ENCODE measurements around the gene TMTC2. TPM values are rescaled to one million over a fixed set of nuclear protein-coding genes. Genes with fewer than 3 reads are reported as not detected.

Gene TMTC2
- total RNA-seq, 5 donors from 2014 or later (not counting 1 experiment from before 2014, with no cell fraction given) = 3.6 to 5.4 (median 4.4) TPM

DNA sequence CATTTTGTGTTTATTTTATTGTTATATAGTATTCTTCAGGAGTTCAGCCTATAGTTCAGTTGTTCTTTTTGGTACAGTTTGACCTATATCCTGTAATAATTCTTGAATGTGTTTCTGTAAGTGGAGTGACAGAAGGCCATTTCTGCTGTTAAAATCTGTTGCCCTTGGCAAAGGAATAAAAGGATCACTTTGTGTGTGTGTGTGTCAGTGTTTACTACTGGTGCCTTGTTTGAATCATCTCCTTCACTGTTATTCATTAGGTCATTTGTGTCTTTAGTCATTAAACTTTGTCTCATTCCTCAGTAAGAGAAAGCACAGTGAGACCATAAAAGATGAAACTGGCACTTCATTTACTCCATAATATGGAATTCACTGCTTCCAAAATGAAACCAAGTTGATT, 130.7 kb downstream of the TMTC2 start:
- H3K4me1 Mint-ChIP-seq = no peaks in the 10 kb centered on the region
- ATAC-seq (replicated peaks in 1 of 4) (no peak), DNase-seq (no peak)
- Histone ChIP-seq H3K27ac (ENCODE audit: low read length) (no peak overlapping the region), H3K9me3 (no peaks in the 10 kb centered on the region), H3K36me3 (ENCODE audit: control insufficient read depth in 2 of 2, extremely low read depth in 1 of 2, insufficient read depth in 1 of 2, low read length in 1 of 2) (no peaks in the 10 kb centered on the region), H3K4me3 (ENCODE audit: control insufficient read depth in 1 of 2, extremely low read depth in 1 of 2, low read length in 1 of 2) (no peak overlapping the region), H3K4me1 (ENCODE audit: control insufficient read depth in 1 of 2, extremely low read depth in 1 of 2, insufficient read depth in 2 of 2, low read length in 2 of 2) (no peaks in the 10 kb centered on the region), H3K27me3 (replicated peaks in 1 of 2; ENCODE audit: control insufficient read depth in 2 of 2, extremely low read depth in 1 of 2, insufficient read depth in 2 of 2, low read length in 1 of 2) (no peaks in the 10 kb centered on the region)
- peaks cover 0 to 6% (median 0%) of the 10 kb centered on the region in 3 donors for H3K9me3 Mint-ChIP-seq
- no peaks in the 10 kb centered on the region for H3K27me3 Mint-ChIP-seq
- H3K36me3 Mint-ChIP-seq = peaks cover 17% of the 10 kb centered on the region
- H3K4me3 Mint-ChIP-seq = no peak overlapping the region
- ChIA-PET POLR2A (no interaction called here), CTCF (no interaction called here)
- H3K27ac Mint-ChIP-seq = no peak overlapping the region

DNA sequence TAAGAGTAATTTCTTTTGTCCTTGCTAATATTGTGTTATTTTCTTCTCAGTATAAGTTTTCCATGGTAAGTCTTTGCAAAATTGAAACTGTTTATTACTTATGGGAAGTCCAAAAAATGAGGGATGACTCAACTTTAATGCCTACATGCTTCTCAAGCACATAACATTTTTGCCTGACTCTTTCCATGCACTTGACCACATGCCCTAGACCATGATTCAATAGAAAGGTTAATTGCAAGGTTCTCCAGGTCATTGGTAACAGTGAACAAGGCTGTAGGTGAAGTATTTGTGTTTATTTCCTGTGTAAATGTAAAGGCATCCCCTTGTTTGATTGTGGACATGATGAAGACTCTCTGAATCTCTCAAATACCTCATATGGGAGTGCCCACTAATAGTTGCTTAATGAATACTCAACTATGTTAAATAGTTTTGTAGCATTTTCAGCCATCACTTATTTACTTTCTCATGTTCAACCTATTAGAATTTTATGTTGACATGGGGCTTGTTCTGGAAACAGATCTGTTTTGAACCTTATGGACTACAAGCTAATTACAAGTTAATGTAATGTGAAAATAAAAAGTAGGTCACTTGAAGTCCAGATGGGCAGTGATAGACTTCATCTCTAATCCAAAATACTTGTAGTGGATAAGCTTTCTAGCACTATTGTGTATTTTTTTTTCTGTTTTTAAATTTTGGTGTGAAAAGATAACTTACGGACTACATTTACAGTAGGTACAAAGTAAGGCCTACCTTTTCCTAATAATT, 131.7 kb downstream of the TMTC2 start:
- Mint-ChIP-seq H3K27me3 (no peaks in the 10 kb centered on the region), H3K9me3 (peaks cover 0 to 6% (median 0%) of the 10 kb centered on the region in 3 donors), H3K4me1 (no peaks in the 10 kb centered on the region), H3K27ac (no peak overlapping the region), H3K4me3 (no peak overlapping the region), H3K36me3 (peaks cover 17% of the 10 kb centered on the region)
- Histone ChIP-seq H3K4me3 (ENCODE audit: control insufficient read depth in 1 of 2, extremely low read depth in 1 of 2, low read length in 1 of 2) (no peak overlapping the region), H3K27ac (ENCODE audit: low read length) (no peak overlapping the region), H3K27me3 (replicated peaks in 1 of 2; ENCODE audit: control insufficient read depth in 2 of 2, extremely low read depth in 1 of 2, insufficient read depth in 2 of 2, low read length in 1 of 2) (no peaks in the 10 kb centered on the region), H3K4me1 (ENCODE audit: control insufficient read depth in 1 of 2, extremely low read depth in 1 of 2, insufficient read depth in 2 of 2, low read length in 2 of 2) (no peaks in the 10 kb centered on the region), H3K9me3 (no peaks in the 10 kb centered on the region), H3K36me3 (ENCODE audit: control insufficient read depth in 2 of 2, extremely low read depth in 1 of 2, insufficient read depth in 1 of 2, low read length in 1 of 2) (no peaks in the 10 kb centered on the region)
- DNase-seq (no peak), ATAC-seq (replicated peaks in 1 of 4) (no peak)
- POLR2A ChIA-PET = no interaction called here
- CTCF ChIA-PET = no interaction called here
- WGBS (ENCODE audit: insufficient coverage) = no CpG with 5 or more reads among the region's 1 CpG

DNA sequence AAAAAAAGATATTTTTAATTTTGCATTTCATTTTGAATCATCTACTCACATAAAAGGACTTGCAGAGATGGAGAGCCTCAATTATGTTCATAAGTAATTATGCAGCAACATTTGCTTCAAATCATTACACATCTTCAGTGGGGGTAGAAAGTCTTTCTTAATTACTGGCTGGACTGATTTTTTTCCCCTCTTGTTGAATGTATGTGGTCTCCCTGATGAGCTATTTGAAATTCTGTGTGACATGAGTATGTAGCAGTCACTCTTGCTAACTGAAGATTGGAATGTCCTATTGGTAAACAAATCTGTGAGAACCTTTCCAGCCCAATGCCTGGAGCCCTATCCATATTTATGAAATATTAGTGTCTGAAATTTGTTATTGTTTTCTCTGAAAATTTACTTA, 139.8 kb downstream of the TMTC2 start:
- H3K27ac ChIP-seq (ENCODE audit: low read length) = no peak overlapping the region
- no peaks in the 10 kb centered on the region for H3K4me1 ChIP-seq (ENCODE audit: control insufficient read depth in 1 of 2, extremely low read depth in 1 of 2, insufficient read depth in 2 of 2, low read length in 2 of 2)
- Mint-ChIP-seq H3K36me3 (no peaks in the 10 kb centered on the region), H3K27ac (no peak overlapping the region), H3K27me3 (no peaks in the 10 kb centered on the region), H3K9me3 (no peaks in the 10 kb centered on the region), H3K4me3 (no peak overlapping the region), H3K4me1 (no peaks in the 10 kb centered on the region)
- ChIA-PET CTCF (no interaction called here), POLR2A (no interaction called here)
- H3K9me3 ChIP-seq = no peaks in the 10 kb centered on the region
- no peaks in the 10 kb centered on the region for H3K36me3 ChIP-seq (ENCODE audit: control insufficient read depth in 2 of 2, extremely low read depth in 1 of 2, insufficient read depth in 1 of 2, low read length in 1 of 2)
- no peak for ATAC-seq (replicated peaks in 1 of 4)
- DNase-seq = no peak
- H3K4me3 ChIP-seq (ENCODE audit: control insufficient read depth in 1 of 2, extremely low read depth in 1 of 2, low read length in 1 of 2) = no peak overlapping the region
- H3K27me3 ChIP-seq (replicated peaks in 1 of 2; ENCODE audit: control insufficient read depth in 2 of 2, extremely low read depth in 1 of 2, insufficient read depth in 2 of 2, low read length in 1 of 2) = no peaks in the 10 kb centered on the region

DNA sequence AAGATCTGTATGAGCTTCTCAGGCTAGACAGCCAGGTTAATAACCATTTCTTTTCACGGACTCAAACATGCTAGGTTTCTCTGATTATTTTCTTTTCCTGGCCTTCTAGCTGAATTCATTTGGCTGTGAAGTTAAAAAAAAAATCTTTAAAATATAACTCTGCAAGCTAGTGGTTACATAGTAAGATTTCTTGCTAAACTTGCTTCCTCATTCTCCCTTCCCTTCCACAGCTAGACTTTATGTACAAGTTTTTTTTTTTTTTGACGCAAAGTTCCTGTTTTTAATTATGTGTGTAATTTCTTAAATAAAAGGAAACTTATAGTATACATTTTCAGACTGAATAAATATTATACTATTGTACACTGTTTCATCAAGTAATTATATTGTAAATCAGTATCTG, 145.4 kb downstream of the TMTC2 start:
- H3K36me3 Mint-ChIP-seq = no peaks in the 10 kb centered on the region
- H3K27me3 Mint-ChIP-seq = no peaks in the 10 kb centered on the region
- DNase-seq (no peak), ATAC-seq (replicated peaks in 1 of 4) (no peak)
- H3K4me3 Mint-ChIP-seq = no peak overlapping the region
- no peaks in the 10 kb centered on the region for H3K36me3 ChIP-seq (ENCODE audit: control insufficient read depth in 2 of 2, extremely low read depth in 1 of 2, insufficient read depth in 1 of 2, low read length in 1 of 2)
- H3K27ac ChIP-seq (ENCODE audit: low read length) = no peak overlapping the region
- H3K27me3 ChIP-seq (replicated peaks in 1 of 2; ENCODE audit: control insufficient read depth in 2 of 2, extremely low read depth in 1 of 2, insufficient read depth in 2 of 2, low read length in 1 of 2) = no peaks in the 10 kb centered on the region
- H3K9me3 Mint-ChIP-seq = no peaks in the 10 kb centered on the region
- H3K9me3 ChIP-seq = no peaks in the 10 kb centered on the region
- H3K27ac Mint-ChIP-seq = no peak overlapping the region
- no peaks in the 10 kb centered on the region for H3K4me1 ChIP-seq (ENCODE audit: control insufficient read depth in 1 of 2, extremely low read depth in 1 of 2, insufficient read depth in 2 of 2, low read length in 2 of 2)
- CTCF ChIA-PET = no interaction called here
- no peaks in the 10 kb centered on the region for H3K4me1 Mint-ChIP-seq
- POLR2A ChIA-PET = no interaction called here
- no peak overlapping the region for H3K4me3 ChIP-seq (ENCODE audit: control insufficient read depth in 1 of 2, extremely low read depth in 1 of 2, low read length in 1 of 2)
- WGBS (ENCODE audit: insufficient coverage) = no CpG with 5 or more reads among the region's 2 CpGs

DNA sequence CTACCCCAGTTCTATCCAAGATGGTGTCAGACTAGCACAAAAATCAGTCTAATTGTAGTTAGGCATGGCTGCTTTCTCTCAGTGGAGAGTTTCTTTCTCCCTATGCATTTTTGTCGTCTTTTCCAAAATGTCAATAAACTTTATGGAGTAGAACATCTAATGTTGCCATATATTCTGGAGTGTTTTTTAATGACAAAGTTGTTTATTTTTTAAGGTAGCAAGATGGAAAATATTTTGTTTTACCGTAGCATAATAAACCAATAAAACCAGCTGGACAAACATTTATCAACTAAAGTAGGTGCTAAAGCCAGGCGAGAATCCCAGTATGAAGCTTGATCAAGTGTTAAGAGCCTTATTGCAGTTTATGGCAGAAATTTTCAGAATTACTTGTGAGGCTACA, 146.3 kb downstream of the TMTC2 start:
- Mint-ChIP-seq H3K27me3 (no peaks in the 10 kb centered on the region), H3K36me3 (no peaks in the 10 kb centered on the region), H3K4me1 (no peaks in the 10 kb centered on the region), H3K9me3 (no peaks in the 10 kb centered on the region), H3K27ac (no peak overlapping the region), H3K4me3 (no peak overlapping the region)
- ChIA-PET POLR2A (no interaction called here), CTCF (no interaction called here)
- no peaks in the 10 kb centered on the region for H3K4me1 ChIP-seq (ENCODE audit: control insufficient read depth in 1 of 2, extremely low read depth in 1 of 2, insufficient read depth in 2 of 2, low read length in 2 of 2)
- H3K27ac ChIP-seq (ENCODE audit: low read length) = no peak overlapping the region
- DNase-seq = no peak
- 100% methylated on average over 1 of the region's 3 CpGs for WGBS (ENCODE audit: insufficient coverage)
- H3K36me3 ChIP-seq (ENCODE audit: control insufficient read depth in 2 of 2, extremely low read depth in 1 of 2, insufficient read depth in 1 of 2, low read length in 1 of 2) = no peaks in the 10 kb centered on the region
- no peaks in the 10 kb centered on the region for H3K27me3 ChIP-seq (replicated peaks in 1 of 2; ENCODE audit: control insufficient read depth in 2 of 2, extremely low read depth in 1 of 2, insufficient read depth in 2 of 2, low read length in 1 of 2)
- no peak overlapping the region for H3K4me3 ChIP-seq (ENCODE audit: control insufficient read depth in 1 of 2, extremely low read depth in 1 of 2, low read length in 1 of 2)
- H3K9me3 ChIP-seq = no peaks in the 10 kb centered on the region
- ATAC-seq (replicated peaks in 1 of 4) = no peak

DNA sequence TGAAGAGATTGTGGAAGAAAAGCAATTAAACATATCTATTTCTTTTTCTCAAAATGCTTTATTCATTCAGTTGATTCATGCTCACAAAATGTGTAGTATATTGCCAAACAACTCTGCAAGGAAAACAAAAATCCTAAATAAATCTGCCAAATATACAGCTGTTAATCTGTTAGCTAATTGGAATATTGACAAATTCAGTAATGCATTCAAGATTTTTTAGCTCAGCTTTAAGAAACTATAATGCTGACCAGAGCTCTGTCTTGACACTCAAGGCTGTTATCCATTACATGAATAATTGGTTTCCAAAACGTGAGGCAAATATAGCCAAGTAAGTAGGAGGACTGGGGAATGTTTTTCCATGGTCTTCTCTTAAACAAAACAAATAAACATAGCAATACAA, 146.8 kb downstream of the TMTC2 start:
- CTCF ChIA-PET = no interaction called here
- no peak overlapping the region for H3K27ac Mint-ChIP-seq

DNA sequence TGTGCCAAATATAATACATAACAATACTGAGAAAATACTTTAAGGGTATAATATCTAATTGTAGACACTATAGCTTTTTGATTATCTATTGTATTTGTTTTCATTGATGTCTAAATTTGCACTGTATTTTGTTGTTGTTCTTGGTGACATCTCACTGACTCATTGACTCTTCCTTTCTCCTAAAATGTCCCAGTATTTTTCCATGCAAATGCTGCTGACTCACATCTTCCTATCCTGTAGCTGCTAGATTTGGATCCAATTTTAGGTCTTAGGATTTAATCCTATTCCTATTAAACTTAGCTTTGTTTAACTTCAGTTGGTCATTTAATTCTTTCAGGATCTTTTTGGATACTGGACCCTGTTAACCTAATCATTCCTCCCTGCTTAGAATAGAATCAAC, 148.5 kb downstream of the TMTC2 start:
- no peak overlapping the region for H3K4me3 ChIP-seq (ENCODE audit: control insufficient read depth in 1 of 2, extremely low read depth in 1 of 2, low read length in 1 of 2)
- no peak overlapping the region for H3K27ac ChIP-seq (ENCODE audit: low read length)
- no peaks in the 10 kb centered on the region for H3K27me3 Mint-ChIP-seq
- H3K36me3 ChIP-seq (ENCODE audit: control insufficient read depth in 2 of 2, extremely low read depth in 1 of 2, insufficient read depth in 1 of 2, low read length in 1 of 2) = no peaks in the 10 kb centered on the region
- no peak overlapping the region for H3K4me3 Mint-ChIP-seq
- H3K4me1 Mint-ChIP-seq = no peaks in the 10 kb centered on the region
- ATAC-seq (replicated peaks in 1 of 4) (no peak), DNase-seq (no peak)
- no peaks in the 10 kb centered on the region for H3K9me3 ChIP-seq
- no peaks in the 10 kb centered on the region for H3K4me1 ChIP-seq (ENCODE audit: control insufficient read depth in 1 of 2, extremely low read depth in 1 of 2, insufficient read depth in 2 of 2, low read length in 2 of 2)
- H3K36me3 Mint-ChIP-seq = no peaks in the 10 kb centered on the region
- CTCF ChIA-PET = interaction anchor here in 1 of 2 donors (1.1 kb wide), 1 partner anchor 8 kb away, joined by 3 read pairs; no protein-coding TSS in a partner anchor
- POLR2A ChIA-PET = no interaction called here
- no peaks in the 10 kb centered on the region for H3K9me3 Mint-ChIP-seq
- H3K27me3 ChIP-seq (replicated peaks in 1 of 2; ENCODE audit: control insufficient read depth in 2 of 2, extremely low read depth in 1 of 2, insufficient read depth in 2 of 2, low read length in 1 of 2) = no peaks in the 10 kb centered on the region
- H3K27ac Mint-ChIP-seq = no peak overlapping the region

More for the DNA sequence above, 146.8 kb downstream of the TMTC2 start:
- Histone ChIP-seq H3K27me3 (replicated peaks in 1 of 2; ENCODE audit: control insufficient read depth in 2 of 2, extremely low read depth in 1 of 2, insufficient read depth in 2 of 2, low read length in 1 of 2) (no peaks in the 10 kb centered on the region), H3K9me3 (no peaks in the 10 kb centered on the region), H3K27ac (ENCODE audit: low read length) (no peak overlapping the region), H3K36me3 (ENCODE audit: control insufficient read depth in 2 of 2, extremely low read depth in 1 of 2, insufficient read depth in 1 of 2, low read length in 1 of 2) (no peaks in the 10 kb centered on the region), H3K4me3 (ENCODE audit: control insufficient read depth in 1 of 2, extremely low read depth in 1 of 2, low read length in 1 of 2) (no peak overlapping the region), H3K4me1 (ENCODE audit: control insufficient read depth in 1 of 2, extremely low read depth in 1 of 2, insufficient read depth in 2 of 2, low read length in 2 of 2) (no peaks in the 10 kb centered on the region)
- ATAC-seq (replicated peaks in 1 of 4) (no peak), DNase-seq (no peak)
- Mint-ChIP-seq H3K9me3 (no peaks in the 10 kb centered on the region), H3K4me1 (no peaks in the 10 kb centered on the region), H3K27me3 (no peaks in the 10 kb centered on the region), H3K36me3 (no peaks in the 10 kb centered on the region), H3K4me3 (no peak overlapping the region)
- POLR2A ChIA-PET = no interaction called here
- no CpG with 5 or more reads among the region's 1 CpG for WGBS (ENCODE audit: insufficient coverage)
